ENCODE measurements around the gene KIF26A.

The KIF26A gene

DNA sequence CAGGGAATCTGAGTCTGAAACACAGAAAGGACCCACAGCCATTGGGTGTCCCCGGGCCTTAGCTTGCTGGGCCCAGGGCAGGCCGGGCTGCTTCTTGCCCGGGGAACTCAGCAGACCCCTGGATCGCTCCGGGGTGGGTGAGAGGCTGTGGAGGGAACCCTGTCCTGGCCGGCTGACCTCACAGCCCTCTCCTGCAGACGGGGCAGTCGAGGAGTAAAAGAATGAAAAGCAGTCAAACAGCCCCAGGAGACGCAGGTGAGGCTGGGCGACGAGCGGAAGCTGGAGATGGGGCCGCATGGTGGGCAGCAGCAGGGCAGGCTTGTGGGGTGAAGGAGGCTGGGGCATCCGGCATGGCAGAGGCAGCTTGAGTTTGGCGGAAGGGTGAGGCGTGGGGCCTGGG, 57.0 kb downstream of the KIF26A start:
- ChIA-PET CTCF (no interaction called here), POLR2A (no interaction called here)
- DNase-seq (ENCODE audit: extremely low spot score), result no peak
- TF ChIP-seq TARDBP (IDR thresholded peaks at IDR 0.05), result no peak
- TF ChIP-seq ZNF384 (IDR thresholded peaks at IDR 0.05), result no peak
- TF ChIP-seq HDGF (IDR thresholded peaks at IDR 0.05; ENCODE audit: borderline replicate concordance), result no peak
- TF ChIP-seq ARNT (IDR thresholded peaks at IDR 0.05), result no peak
- TF ChIP-seq LEF1 (IDR thresholded peaks at IDR 0.05; ENCODE audit: borderline replicate concordance), result no peak
- TF ChIP-seq SUZ12 (IDR thresholded peaks at IDR 0.05), result no peak
- TF ChIP-seq, protein P1, sequence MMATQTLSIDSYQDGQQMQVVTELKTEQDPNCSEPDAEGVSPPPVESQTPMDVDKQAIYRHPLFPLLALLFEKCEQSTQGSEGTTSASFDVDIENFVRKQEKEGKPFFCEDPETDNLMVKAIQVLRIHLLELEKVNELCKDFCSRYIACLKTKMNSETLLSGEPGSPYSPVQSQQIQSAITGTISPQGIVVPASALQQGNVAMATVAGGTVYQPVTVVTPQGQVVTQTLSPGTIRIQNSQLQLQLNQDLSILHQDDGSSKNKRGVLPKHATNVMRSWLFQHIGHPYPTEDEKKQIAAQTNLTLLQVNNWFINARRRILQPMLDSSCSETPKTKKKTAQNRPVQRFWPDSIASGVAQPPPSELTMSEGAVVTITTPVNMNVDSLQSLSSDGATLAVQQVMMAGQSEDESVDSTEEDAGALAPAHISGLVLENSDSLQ (IDR thresholded peaks at IDR 0.05), result no peak
- TF ChIP-seq CTBP1 (IDR thresholded peaks at IDR 0.05; ENCODE audit: borderline replicate concordance), result no peak
- TF ChIP-seq FOXK2 (IDR thresholded peaks at IDR 0.05), result no peak
- TF ChIP-seq NFRKB (IDR thresholded peaks at IDR 0.05), result no peak
- TF ChIP-seq L3MBTL2 (conservative IDR thresholded peaks at IDR 0.05), result no peak
- no peak for TF ChIP-seq SP1 (IDR thresholded peaks at IDR 0.05)
- TF ChIP-seq FOXM1 (IDR thresholded peaks at IDR 0.05; ENCODE audit: borderline replicate concordance), result no peak
- no peak for TF ChIP-seq FOXA1 (IDR thresholded peaks at IDR 0.05)
- no peak for TF ChIP-seq ELF4 (IDR thresholded peaks at IDR 0.05)
- TF ChIP-seq BHLHE40 (IDR thresholded peaks at IDR 0.05; ENCODE audit: borderline replicate concordance), result no peak

- TF ChIP-seq, protein P1 (IDR thresholded peaks at IDR 0.05), result no peak
- TF ChIP-seq ARNT (IDR thresholded peaks at IDR 0.05), result no peak
- TF ChIP-seq L3MBTL2 (conservative IDR thresholded peaks at IDR 0.05), result no peak
- TF ChIP-seq NFRKB (IDR thresholded peaks at IDR 0.05), result no peak
- POLR2A ChIA-PET, result no interaction called here
- CTCF ChIA-PET, result no interaction called here
- no peak for DNase-seq (ENCODE audit: extremely low spot score)
These were observed 57.5 kb downstream of the KIF26A start for GRCh38 chr14:104195878-104196277.

GRCh38 chr14:104196461-104197140, 58.2 kb downstream of the KIF26A start:
- POLR2A ChIA-PET, result no interaction called here

GRCh38 chr14:104197449-104198247, 59.3 kb downstream of the KIF26A start:
- ChIA-PET CTCF (no interaction called here), POLR2A (no interaction called here)
- TF ChIP-seq SUZ12 (IDR thresholded peaks at IDR 0.05) (no peak), CTBP1 (IDR thresholded peaks at IDR 0.05; ENCODE audit: borderline replicate concordance) (no peak), L3MBTL2 (conservative IDR thresholded peaks at IDR 0.05) (no peak), FOXM1 (IDR thresholded peaks at IDR 0.05; ENCODE audit: borderline replicate concordance) (no peak), ZNF384 (IDR thresholded peaks at IDR 0.05) (no peak), FOXA1 (IDR thresholded peaks at IDR 0.05) (no peak), FOXK2 (IDR thresholded peaks at IDR 0.05) (no peak), ELF4 (IDR thresholded peaks at IDR 0.05) (no peak), SP1 (IDR thresholded peaks at IDR 0.05) (no peak), LEF1 (IDR thresholded peaks at IDR 0.05; ENCODE audit: borderline replicate concordance) (no peak), TARDBP (IDR thresholded peaks at IDR 0.05) (no peak), BHLHE40 (IDR thresholded peaks at IDR 0.05; ENCODE audit: borderline replicate concordance) (no peak), NFRKB (IDR thresholded peaks at IDR 0.05) (no peak), ARNT (IDR thresholded peaks at IDR 0.05) (no peak), HDGF (IDR thresholded peaks at IDR 0.05; ENCODE audit: borderline replicate concordance) (no peak)
- TF ChIP-seq, protein P1 (IDR thresholded peaks at IDR 0.05), result no peak
- DNase-seq (ENCODE audit: extremely low spot score), result no peak

More at GRCh38 chr14:104196461-104197140, 58.2 kb downstream of the KIF26A start:
- TF ChIP-seq CTBP1 (IDR thresholded peaks at IDR 0.05; ENCODE audit: borderline replicate concordance), result no peak
- TF ChIP-seq FOXA1 (IDR thresholded peaks at IDR 0.05), result no peak
- no peak for TF ChIP-seq ARNT (IDR thresholded peaks at IDR 0.05)
- TF ChIP-seq L3MBTL2 (conservative IDR thresholded peaks at IDR 0.05), result no peak
- no peak for TF ChIP-seq ZNF384 (IDR thresholded peaks at IDR 0.05)
- no peak for TF ChIP-seq LEF1 (IDR thresholded peaks at IDR 0.05; ENCODE audit: borderline replicate concordance)
- TF ChIP-seq SUZ12 (IDR thresholded peaks at IDR 0.05), result no peak
- no peak for TF ChIP-seq TARDBP (IDR thresholded peaks at IDR 0.05)
- no peak for TF ChIP-seq FOXK2 (IDR thresholded peaks at IDR 0.05)
- TF ChIP-seq SP1 (IDR thresholded peaks at IDR 0.05), result no peak
- TF ChIP-seq ELF4 (IDR thresholded peaks at IDR 0.05), result no peak
- TF ChIP-seq HDGF (IDR thresholded peaks at IDR 0.05; ENCODE audit: borderline replicate concordance), result no peak
- TF ChIP-seq, protein P1 (IDR thresholded peaks at IDR 0.05), result no peak
- CTCF ChIA-PET, result no interaction called here
- no peak for DNase-seq (ENCODE audit: extremely low spot score)

DNA sequence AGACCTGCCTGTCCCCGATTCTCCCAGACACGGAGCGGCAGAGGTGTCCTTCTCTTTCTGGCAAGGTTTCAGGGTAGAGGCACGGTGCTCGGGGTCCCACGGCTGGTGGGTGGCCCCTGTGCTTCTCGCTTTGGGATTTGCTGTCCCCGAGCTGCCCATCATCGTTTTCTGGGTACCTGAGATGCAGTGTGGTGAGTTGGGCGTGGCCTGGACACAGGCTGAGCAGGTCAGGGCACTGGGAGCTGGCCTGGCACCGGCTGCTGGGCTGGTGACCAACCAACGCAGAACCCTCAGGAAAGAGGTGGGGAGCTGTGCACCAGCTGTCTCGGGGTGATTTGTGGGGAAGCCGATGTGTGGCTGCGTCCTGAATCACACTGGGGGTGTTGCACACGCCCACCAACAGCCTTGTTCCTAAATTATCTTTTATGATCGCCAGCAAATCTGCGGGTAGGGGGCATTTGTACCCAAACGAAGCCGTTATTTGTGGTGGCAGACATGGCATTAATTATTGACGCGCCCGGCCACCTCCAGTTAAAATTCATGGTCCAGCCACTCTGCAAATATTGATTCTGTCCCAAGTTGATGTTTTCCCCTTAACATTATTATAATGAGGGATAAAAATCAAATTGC, 61.0 kb downstream of the KIF26A start:
- POLR2A ChIA-PET, result no interaction called here
- no peak for DNase-seq (ENCODE audit: extremely low spot score)
- TF ChIP-seq ZNF384 (IDR thresholded peaks at IDR 0.05) (no peak), SUZ12 (IDR thresholded peaks at IDR 0.05) (no peak), ELF4 (IDR thresholded peaks at IDR 0.05) (no peak), L3MBTL2 (conservative IDR thresholded peaks at IDR 0.05) (no peak), CTBP1 (IDR thresholded peaks at IDR 0.05; ENCODE audit: borderline replicate concordance) (no peak), HDGF (IDR thresholded peaks at IDR 0.05; ENCODE audit: borderline replicate concordance) (no peak), TARDBP (IDR thresholded peaks at IDR 0.05) (no peak), FOXA1 (IDR thresholded peaks at IDR 0.05) (no peak), NFRKB (IDR thresholded peaks at IDR 0.05) (no peak), BHLHE40 (IDR thresholded peaks at IDR 0.05; ENCODE audit: borderline replicate concordance) (no peak), LEF1 (IDR thresholded peaks at IDR 0.05; ENCODE audit: borderline replicate concordance) (no peak), FOXK2 (IDR thresholded peaks at IDR 0.05) (no peak), SP1 (IDR thresholded peaks at IDR 0.05) (no peak), ARNT (IDR thresholded peaks at IDR 0.05) (no peak)
- TF ChIP-seq, protein P1 (IDR thresholded peaks at IDR 0.05), result no peak
- CTCF ChIA-PET, result no interaction called here

Measured in HEK293T (cell line).